ENCODE measurements around the gene USF1.
"Not testable (repeated sequence)": the region's sequence is repeated elsewhere in the genome, so short reads cannot be mapped to it uniquely, and the experiment has no call there.

Gene USF1

GRCh38 chr1:161077426-161077825 is 31.6 kb upstream of the USF1 start:
- no peak for DNase-seq

DNA sequence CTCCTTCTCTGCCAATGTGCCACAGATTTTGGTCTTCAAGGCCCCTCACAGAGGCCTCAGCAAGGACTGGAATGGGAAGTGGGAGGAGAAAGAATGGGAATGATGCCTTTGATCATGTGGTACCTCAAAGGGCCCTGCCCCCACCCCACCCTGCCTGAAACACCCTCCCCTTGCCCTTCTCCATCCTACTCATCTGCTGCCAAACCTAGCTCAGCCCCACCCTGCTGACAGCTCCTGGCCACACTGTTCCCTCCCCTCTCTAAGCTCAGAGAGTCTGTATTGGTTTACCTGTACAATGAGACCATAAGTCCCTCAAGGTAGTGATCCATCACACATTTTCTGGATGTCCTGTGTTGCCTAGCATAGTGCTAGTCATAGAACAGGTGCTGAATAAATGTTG is 30.6 kb upstream of the USF1 start:
- DNase-seq: no peak

DNA sequence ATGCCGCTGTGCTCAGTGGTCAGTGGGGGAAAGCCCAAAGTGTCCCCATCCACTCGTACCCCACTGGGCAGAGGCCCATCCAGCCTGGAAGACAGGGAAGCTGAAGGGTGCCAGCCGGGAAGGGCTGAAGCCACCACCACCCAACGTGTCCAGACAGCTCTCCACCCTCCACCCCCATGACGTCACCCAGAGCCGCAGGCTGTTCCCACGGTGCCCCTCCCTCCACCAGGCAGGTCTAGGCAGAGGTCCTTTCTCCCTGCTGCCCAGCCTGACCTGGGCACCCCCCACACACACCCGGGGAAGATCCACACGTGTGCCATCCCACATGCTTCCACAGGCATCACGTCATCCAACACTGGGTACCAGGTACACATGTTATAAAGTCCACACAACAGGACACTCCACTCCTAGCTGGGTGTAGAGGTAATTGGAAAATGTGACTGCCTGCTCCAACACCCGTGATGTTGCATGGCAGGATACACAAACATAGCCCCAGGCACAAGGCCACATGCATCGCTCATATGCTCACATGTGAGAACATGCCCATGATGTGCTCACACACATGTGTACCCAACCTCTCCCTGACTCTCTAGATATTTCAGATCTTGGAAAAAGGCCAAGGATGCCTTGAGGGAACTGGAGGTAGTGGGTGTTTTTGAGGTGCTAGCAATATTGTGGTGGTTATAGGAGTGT is 29.0 kb upstream of the USF1 start:
- no peak for DNase-seq

- peak; percentile 33 for DNase-seq
Observed at GRCh38 chr1:161073474-161074121, 27.8 kb upstream of the USF1 start.

DNA sequence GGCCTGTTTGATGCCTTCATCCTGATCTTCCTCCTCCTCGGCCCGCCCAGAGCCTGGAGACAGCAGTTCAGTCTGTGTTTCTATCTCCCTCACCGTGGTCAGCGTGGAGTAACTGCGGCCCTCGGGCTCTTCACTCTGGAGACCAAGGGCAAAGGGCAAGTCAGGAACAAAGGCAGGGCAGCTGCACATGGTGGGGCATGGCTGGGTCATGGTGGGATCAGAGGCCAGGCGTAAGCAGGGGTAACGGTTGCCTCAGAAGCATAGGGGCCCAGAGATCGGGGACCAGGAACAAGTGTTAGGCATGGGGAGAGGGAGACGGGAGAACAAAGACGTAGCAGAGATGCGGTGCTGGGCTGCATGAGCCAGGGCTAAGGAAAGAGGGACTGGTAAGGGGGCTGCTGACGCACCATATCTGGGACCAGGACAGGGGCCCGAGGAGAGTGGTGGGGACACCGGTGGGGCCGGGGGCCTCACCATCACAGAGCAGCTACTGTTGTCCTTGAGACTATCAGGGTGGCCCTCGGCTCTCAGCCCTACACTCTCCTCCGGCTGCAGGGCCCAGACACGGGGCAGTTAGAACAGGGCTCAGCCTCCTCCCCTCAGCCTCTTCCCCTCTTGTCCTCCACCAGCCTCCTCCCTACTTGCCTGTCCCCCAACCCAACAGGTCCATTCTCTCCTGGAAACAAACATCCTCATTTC is 27.1 kb upstream of the USF1 start:
- DNase-seq: no peak

DNA sequence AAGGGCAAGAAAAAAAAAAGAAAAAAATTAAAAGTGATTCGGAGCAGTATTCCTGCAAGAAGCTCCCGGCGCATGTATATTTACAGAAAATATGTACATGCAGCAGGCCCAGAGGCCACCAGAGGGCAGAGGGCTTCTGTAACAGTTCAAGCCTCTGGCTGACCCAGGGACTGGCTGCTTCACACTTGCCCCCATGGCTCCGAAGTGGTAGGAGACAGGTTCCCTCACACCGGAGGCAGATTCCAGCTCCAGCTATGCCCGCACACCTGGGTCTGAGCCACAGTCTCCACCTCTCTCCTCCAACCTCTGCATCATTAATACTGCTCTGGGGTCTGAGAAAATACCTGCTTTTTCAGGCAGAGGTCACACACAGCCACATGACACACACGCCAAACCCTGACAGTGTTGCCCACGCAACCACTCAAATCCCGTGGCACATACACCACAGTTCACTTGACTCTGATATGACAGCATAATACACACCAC is 26.2 kb upstream of the USF1 start:
- DNase-seq: peak; percentile 88

DNA sequence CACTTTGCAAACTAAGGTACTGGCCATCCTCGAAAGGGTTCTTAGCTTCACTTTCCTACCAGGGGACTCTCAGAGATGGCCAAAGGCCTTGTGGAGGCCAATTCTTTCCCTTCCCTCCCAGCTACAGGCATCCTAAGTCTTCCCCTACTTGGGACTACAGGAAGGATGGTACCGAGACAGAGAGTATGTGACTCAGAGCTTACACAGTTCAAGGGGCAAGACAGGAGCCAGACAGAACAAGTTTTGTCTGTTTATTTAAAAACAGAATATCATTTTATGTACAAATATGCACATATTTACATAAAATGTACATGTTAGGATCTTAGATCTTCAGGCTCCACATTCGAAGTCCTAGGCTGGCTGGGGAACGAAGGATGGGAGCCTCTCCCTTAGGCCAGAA is 25.0 kb upstream of the USF1 start:
- DNase-seq: no peak

DNA sequence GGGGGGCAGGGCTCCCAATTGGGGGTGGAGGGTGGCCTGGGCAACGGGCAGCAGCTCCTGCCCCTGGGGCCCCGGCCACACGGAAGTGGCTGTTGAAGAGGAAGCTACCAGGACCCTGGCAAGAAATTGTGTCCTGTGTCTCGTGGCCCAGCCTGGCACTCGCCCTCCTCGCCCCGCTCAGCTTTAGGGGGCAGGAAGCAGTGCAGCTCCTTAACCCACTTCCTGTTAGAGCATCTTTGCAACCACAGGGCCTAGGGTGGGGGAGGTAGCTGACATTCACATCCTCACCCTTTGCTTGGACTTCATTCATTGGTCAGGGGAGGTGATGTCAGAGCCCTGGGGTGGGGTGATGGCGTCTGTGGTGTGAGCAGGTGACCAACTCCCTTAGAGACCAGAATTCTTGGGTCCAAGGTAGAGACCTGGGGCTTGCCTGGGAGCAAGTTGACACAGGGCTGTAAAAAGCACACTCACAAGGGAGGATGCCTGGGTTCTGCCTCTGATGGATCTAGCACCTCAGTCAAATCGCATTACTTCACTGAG is 24.0 kb upstream of the USF1 start, which contains the start of gene ARHGAP30:
Gene ARHGAP30, minus strand, starts transcription at position 161 of the 540 bp plus-strand sequence. CDS start 267 bp downstream, outside the sequence.
- peak; percentile 96 for DNase-seq

- peak; percentile 21 for DNase-seq
Observed at GRCh38 chr1:161069241-161069640, 23.5 kb upstream of the USF1 start.

DNA sequence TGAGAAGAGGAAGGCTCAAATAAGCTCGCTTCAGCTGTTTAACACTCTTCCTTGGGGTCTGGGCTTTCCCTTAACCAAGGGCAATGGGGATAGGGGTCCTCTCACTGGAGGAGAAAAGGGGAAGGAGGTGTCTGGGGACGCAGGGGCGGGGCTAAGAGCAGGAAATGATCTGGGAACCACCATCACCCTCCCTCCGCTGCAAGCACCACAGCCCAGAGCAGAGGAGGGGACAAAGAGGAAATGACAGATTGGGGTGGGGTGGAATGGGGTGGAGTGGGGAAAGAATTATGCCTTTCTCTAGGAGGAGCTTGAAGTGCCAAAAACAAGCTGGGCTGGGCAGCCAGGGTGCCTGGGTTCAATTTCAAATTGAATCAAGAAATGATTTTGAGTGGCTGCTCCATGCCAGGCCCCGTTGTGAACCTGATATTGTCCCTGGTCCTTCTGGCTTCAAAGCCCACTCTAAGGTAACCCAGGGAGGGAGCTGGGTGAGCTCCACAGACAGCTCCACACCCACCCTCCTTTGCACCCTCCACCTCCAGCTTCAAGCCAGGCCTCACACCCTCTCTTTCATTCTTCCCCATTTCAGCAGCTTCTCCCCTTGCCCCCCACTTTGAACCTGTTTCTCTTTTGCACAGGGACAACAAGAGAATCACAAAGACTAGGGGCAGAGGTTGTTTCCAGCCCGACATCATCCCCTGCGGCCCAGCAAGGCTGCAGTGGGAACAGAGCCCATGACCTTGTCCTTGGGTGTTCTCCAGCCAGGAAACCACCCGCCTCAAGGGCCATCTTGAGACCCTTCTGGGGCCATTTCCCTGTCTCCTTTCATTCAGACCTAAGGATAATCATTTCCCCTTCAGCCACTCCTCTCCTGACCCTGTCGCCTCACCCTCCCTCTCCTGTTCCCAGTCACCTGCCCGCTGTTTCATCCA is 22.8 kb upstream of the USF1 start:
- peak; percentile 96 for DNase-seq

GRCh38 chr1:161066694-161067093 is 20.9 kb upstream of the USF1 start:
- no peak for DNase-seq

GRCh38 chr1:161065681-161066080 is 19.9 kb upstream of the USF1 start:
- DNase-seq: not testable (repeated sequence)

DNA sequence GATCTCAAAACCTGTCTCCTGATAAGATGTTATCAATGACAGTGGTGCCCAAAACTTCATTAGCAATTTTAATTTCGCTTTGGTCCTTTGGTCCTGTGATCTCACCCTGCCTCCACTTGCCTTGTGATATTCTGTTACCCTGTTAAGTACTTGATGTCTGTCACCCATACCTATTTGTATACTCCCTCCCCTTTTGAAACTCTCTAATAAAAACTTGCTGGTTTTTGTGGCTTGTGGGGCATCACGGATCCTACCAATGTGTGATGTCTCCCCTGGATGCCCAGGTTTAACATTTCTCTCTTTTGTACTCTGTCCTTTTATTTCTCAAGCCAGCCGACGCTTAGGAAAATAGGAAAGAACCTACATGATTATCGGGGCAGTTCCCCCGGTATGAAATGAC is 18.2 kb upstream of the USF1 start:
- not testable (repeated sequence) for DNase-seq

- no peak for DNase-seq
Observed at GRCh38 chr1:161061419-161061818, 15.6 kb upstream of the USF1 start.

DNA sequence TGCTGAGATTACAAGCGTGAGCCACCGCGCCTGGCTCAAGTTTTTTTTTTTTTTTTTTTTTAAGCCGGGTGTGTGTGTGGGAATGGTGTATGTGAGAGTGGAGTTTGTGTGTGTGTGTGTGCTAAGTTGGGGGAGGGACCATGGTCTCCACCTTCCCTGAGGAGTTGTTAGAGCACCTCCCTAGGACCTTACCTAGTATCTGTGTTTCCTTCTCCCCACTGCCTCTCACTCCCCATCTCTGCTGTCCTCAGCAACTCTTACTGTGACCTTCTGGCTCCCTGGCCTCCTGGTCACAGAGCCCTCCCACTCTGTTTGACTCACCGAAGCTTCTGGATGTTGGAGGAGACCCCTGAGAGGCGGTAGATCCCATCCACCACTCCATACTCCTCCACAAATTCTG is 13.5 kb upstream of the USF1 start:
- no peak for DNase-seq

DNA sequence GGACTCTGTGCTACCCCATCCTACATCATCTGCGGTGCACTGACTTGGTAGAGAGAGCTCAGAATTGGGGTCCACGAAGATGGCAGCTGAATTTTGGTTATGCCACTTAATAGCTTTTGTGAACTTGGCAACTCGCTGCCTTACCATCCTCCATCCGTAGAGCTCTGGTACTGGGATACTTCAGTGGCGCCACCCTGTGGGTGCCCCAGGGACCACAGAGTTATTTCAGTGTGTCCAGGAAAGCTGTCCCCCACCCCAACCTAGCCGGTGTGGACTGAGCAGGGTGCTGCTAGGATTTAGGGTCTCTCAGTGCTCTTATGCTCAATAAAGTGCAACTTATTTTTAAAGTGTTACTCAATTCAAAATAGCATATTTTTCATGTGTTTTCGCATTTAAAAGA is 9.0 kb upstream of the USF1 start:
- no peak for DNase-seq

DNA sequence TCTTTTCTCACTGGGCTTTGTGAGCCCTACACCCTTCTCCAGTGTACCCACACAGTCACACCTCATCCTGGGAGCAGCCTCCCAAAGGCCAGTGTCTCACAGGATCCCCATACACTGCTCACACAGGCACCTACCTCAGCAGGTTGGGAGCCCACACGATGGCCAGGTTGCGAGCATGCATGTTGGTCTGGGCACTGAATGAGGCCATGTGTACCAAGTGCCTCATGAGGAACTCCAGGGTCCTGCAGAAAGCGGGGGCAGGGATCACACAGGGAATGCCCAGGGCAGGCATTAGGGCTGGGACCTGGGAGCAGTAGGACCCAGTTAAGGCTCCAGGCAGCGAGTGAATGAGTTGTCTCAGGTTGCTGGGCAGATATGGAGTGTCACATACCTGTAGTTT is 8.5 kb upstream of the USF1 start:
- DNase-seq: no peak

- DNase-seq: no peak
Observed at GRCh38 chr1:161052899-161053298, 7.1 kb upstream of the USF1 start.

GRCh38 chr1:161051219-161051618 is 5.4 kb upstream of the USF1 start:
- no peak for DNase-seq

- no peak for DNase-seq
Observed at GRCh38 chr1:161048949-161049722, 3.4 kb upstream of the USF1 start.
